GM21381 (cell line): ENCODE data around the gene FAF1.
A peak's percentile ranks its signal among the peaks of the same experiment; 100 is the strongest.
"Not testable (repeated sequence)": the region's sequence is repeated elsewhere in the genome, so short reads cannot be mapped to it uniquely, and the experiment has no call there.

Source experiments
- ATAC-seq: cut with Tn5 transposase; IDR thresholded peaks from one replicate; pipeline ENCODE4 v1.9.1; 2021; ENCODE audit warnings: mild to moderate bottlenecking, moderate library complexity; ENCODE audit not compliant: unreplicated experiment

The FAF1 gene

DNA sequence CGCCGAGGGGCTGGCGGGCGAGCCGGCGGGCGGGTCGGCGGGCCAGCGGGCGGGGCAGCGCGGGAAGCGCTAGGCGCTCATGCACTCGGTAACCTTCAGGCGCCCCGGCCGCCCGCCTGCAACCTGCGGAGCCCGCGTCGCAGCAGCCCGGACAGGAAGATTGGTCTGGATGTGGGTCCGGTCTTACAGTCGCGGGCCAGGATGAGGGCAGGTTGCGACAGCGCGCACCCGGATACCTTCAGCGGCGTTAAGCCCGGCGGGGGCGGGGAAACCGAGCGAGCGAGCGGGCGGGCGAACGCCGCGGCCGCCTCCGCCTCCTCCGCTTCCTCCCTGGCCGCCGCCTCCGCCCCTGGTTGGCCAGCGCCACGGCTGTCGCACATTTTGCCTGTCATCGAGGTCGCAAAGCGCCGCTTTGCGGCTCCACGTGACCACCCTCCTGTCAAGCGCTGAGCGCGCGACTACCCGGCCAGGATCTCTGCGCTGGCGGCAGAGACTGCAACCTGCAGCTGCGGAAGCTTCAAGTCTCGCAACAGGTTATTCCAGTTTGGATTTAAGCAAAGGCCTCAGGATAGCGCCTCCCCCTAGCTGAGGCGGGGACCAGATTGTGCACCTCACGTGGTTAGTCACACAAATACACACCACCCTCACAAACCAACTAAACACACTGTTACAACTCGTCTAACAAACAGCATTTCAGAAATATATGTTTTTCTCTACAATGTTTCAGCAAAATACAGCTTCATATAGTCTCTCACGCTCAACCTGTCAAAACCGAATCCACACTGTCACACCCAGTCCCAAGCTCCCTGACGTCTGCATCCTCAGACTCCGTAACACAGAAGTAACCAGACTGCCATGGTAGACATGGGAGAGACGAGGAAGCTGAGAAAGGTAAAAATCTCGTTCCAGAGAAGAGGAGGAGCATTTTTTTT is at the start of gene FAF1:
FAF1 (minus strand) TSS at position 355 of the 932 bp plus-strand sequence. CDS start 456 bp downstream, outside the sequence.
- ATAC-seq, result peak; percentile 89

DNA sequence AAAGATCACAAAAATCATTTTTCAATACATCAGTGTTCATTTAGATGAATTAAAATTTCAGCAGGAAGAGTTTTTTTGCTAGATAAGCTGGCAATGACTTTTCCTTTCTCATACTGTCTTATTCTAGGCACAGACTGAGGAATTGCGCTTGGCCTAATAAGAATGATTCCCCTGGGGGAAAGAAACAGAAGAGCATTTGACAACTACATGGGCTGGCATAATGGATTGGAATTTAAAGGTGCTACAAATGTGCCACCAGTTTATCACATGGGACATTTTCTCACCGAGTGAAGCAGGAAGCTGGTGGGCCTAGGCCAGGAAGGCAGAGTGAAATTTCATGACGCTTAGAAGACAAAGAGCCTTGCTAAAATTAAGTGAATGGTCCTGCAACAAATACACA is 49.3 kb upstream of the FAF1 start:
- no peak for ATAC-seq

DNA sequence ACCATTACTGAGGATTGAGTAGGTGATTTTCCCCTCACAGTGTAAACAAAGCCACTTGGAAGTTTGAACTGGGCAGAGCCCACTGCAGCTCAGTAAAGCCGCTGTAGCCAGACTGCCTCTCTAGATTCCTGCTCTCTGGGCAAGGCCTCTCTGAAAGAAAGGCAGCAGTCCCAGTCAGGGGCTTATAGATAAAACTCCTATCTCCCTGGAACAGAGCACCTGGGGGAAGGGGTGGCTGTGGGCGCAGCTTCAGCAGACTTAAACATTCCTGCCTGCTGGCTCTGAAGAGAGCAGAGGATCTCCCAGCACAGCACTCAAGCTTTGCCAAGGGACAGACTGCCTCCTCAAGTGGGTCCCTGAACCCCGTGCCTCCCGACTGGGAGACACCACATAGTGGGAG is 45.5 kb upstream of the FAF1 start:
- ATAC-seq, result not testable (repeated sequence)

DNA sequence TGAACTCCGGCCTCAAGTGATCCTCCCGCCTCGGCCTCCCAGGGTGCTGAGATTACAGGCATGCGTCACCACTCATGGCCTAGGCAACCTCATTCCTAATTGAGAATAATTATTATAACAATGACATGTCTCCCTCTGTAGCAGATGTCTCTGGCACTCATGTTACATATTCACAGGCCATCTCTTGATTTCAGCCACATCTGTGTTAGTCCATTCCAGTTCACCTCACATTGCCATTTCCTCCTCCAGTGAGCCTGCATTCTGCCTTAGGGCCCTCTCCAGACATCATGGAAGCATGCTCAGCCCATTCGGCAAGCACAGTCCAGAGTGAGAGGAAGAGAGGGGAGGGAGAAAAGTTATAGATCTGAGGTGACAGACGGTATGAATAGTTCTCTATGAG is 42.4 kb upstream of the FAF1 start:
- ATAC-seq, result no peak

DNA sequence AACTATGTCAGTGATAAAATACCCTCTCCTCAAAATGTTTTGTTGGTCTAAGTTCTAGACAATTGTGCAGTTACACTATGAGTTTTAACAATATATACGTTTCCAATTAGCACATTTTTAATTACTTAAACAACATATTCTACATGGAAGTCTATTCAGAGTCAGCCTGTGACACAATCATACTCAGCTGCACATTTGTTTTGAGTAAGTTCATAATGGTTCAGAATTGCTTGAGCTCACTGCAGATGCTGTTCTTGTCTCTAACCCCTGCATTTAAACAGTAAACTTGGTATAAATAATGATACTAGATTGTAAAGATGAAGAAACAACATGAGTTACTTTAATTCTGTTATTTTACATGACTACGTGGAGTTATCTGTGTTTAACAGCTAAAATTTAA is 40.6 kb upstream of the FAF1 start:
- peak; percentile 24 for ATAC-seq

DNA sequence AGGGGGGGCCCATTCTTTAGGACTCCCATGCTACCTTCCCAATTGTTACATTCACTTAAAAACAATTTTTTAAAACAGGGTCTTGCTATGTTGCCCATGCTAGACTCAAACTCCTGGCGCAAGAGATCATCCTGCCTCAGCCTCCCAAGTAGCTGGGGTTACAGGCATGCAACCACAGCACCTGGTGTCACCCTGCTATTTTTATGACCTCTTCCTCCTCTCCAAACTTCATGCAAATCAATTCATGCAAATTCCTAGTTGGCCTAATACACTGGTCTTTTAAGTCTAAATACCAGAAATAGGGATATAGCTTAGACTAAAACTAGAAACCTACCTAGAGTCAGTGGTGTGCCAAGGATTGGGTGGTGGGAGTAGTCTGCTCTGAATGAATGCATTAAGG is 40.1 kb upstream of the FAF1 start:
- peak; percentile 71 for ATAC-seq

DNA sequence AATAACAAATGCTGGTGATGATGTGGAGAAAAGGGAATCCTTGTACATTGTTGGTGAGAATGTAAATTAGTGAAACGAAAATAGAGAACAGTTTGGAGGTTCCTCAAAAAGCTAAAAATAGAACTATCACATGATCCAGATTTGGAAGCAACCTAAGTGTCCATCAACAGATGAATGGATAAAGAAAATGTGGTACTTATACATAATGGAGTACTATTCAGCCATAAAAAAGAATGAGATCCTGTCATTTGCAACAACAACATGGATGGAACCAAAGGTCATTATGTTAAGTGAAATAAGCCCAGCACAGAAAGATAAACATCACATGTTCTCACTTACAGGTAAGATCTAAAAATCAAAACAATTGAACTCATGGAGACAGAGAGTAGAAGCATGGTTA is 39.3 kb upstream of the FAF1 start:
- ATAC-seq, result not testable (repeated sequence)

DNA sequence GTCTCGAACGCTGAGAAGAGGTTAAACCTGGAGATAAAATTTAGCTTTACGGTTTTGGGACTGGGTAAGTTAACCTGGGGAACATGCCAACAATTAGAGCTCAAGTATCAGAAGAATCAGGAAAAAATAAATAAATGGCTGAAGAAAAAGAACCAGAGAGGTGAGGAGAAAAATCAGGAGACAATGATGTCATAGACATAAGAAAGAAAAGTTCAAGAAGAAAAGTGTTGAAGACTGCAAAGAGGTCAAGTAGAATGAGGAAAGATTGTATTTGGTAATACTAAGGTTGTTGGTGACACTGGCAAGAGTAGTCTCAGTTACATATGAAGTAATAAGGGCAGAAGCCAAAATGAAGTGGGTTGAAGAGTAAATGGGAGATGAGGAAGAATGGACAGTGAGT is 36.0 kb upstream of the FAF1 start:
- ATAC-seq, result no peak

DNA sequence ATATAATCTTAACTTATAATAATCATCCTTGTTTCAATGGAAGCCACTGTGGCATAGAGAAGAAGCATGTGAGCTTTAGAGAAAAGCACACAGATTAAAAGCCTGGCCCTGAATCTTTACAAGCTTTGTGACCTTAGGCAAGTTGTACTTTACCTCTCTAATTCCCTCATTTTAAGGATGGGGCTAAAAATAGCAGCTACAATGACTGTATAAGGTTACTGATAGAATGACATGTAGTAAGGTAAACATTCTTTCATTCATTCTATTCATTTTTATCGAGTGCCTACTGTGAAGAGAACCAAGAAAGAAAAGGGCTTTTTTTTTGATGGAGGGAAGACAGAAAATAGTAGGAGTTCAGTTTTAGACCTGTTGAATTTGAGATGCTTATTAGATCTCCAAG is 35.6 kb upstream of the FAF1 start:
- no peak for ATAC-seq

DNA sequence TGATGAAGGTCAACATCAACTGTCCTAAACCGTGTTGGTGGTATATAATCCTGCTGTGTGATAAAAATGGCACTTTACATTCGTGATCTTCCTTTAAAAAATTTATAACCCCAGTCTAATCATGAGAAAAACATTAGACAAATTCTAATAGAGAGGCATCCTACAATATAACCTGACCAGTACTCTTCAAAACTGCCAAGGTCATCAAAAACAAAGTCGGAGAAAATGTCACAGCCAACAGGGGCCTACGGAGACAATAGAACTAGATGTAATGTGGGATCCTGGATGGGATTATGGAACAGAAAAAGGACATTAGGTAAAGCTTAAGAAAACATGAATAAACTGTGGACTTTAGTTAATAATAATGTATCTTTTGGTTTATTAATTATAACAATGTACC is 34.9 kb upstream of the FAF1 start:
- no peak for ATAC-seq

DNA sequence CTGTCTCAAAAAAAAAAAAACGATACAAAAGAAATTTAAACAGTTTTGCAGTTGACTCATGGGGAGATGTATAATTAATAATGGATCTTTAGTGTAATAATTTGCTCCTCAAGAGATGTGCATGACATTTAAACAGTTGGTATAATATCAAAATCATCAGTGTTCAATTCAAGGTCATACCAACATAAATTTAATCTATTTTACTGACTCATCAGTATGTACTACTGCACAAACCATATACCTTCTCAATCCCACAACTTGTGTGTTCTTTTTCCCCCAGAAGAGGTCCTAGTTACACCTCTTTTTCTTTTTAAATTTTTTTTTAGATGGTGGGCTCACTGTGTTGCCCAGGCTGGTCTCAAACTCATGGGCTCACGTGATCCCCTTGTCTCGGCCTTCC is 33.6 kb upstream of the FAF1 start:
- ATAC-seq, result no peak

DNA sequence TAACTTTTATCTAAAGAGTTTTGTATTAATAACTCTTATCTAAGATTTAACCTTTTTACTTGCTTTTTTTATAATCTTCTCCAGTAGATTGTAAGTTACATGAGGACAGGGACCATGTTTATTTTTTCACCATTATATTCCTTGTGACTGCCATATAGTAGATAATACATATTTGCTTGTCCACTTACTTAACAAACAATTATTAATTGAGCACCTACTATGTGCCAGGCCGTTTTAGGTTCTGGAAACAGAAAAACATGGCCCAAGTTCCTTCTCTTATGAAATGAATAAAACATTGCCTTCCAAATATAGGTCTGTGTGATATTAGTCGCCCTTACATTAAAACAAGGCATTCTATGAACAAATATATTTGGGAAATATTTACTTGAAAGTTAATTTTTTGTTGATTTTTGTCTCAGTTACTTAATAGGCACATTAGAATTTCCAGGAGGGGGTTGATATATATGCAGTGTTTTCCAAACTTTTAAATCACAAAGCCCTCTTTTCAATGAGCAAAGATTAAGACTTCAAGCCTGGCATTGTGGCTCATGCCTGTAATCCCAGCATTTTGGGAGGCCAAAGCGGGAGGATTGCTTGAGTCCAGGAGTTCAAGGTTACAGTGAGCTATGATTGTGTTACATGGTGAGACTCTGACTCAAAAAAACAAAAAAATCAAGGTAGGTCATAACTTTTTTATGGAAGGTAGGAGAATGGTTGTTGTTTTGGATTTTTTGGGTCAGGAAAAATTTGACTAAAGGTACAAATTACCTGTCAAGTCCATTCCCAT is 32.7 kb upstream of the FAF1 start:
- ATAC-seq, result no peak

DNA sequence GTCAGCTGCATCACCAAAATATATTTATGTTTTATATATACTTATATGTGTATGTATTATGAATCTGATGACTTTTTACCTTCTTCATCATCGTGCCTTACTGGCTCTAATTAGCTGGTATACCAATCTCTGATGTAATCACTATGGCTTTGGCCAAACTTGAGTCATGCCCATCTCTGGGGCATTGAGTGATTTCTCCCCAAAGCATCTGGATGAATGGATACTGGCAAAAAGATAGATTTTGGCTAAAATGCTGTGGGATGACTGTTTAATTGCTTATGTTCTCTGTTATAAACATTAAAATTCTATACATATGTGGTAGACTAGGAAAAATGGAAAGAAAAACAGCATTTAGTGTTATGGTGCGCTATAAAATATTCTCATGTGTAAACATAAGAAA is 29.6 kb upstream of the FAF1 start:
- no peak for ATAC-seq

DNA sequence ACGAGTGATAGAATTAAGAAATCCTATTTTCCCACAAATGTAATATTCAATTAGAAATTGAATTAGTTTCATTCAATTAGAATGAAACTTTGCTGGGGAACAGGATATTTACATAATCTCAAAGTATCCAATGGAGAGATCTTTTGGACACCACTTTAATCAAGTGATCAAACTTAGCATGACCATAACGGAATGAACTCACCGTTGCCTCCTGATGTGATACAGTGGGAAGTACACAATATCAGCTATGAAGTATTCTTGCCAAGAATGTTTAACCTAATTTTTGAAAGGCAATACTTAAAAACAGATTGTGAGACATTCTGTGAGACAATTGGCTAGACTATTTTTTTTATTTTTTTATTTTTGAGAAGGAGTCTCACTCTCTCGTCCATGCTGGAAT is 26.6 kb upstream of the FAF1 start:
- no peak for ATAC-seq

DNA sequence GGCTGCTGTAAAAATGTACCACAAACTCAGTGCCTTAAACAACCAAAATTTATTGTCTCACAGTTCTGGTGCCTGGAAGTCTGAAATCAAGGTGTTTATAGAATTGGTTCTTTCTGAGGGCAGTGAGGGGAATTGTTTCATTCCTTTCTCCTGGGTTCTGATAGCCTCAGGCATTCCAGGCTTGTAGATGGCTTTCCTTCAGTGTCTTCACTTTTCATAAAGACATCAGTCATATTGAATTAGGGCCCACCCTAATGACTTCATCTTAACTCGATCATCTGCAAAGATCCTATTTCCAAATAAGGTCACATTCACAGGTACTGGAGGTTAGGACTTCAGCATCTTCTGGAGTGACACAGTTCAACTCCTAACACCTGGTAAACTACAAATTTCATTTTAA is 25.0 kb upstream of the FAF1 start:
- ATAC-seq, result no peak

DNA sequence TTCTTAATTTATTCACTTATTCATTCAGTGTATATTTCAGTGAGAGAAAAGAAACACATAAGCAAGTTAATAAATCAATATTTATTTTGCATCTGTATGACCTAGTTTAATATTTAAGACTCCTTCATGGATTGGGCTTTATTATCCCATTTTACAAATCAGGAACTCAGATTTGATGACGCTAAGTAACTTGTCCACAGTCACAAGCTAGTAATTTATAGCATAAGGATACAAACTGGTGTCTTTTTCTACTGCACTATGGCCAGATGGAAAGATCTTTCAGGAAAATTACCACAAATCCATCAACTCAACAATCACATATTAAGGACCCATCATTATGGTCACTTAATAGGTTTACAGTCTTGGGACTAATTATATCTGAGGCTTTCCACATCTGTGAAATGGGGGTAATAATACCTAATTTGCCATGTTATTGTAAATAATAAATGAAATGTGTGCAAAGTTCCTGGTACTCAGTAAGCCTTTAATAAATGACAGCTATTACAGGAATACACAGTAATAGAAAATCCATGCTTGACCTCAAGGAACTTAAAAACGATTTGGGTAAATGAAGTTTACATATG is 23.2 kb upstream of the FAF1 start:
- ATAC-seq, result no peak

DNA sequence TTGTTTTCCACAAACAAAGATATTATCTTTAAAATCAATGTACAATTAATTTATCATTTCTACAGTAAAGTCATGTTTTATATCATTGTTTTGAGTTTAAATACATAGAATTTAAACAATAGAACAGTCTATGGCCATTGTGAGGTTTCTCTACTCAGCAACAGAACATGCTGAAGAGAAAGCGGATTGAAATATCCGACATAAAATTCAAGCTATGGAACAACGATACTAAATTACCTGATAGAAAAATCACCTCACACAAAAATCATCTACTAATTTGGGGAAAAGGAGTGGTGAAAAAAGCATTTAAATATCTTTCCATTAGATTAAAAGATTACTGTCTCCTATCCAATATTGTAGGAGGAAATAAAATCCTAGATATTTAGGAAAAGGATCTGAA is 22.5 kb upstream of the FAF1 start:
- ATAC-seq, result no peak

DNA sequence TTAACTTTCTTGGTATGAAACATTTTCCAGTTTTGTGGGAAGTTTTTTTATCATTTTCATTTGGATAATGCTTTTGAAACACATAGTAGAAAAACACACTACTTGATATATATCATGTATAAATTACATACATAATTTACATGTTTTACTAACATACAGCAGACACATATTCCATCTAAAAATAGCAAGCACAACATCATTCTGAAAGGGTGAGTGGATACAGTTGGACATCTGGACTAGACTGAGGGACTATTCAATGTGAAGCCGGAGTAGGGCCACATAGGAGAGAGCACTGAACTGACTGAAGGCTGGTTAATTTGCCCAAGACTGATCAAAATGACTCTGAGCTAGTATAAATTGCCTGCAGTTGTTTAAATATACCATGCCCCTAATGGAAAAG is 21.7 kb upstream of the FAF1 start:
- ATAC-seq, result no peak

DNA sequence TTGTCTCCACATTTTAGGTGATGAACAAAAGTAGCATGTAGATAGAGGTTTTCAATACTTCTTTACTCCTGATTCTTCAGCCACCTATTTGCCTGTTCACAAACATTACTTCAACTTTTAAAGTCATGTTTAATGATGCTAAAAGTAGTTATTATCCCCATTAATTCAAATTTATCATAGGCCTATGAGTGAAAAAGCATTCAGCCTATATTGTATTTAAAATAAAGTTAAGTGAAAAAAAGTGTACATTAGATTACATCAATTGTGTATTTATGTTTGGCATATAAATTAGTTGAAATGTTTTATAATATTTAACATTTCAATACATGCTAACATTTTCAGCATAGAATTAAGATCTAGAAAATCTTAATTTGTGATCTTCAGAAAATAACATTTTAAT is 20.4 kb upstream of the FAF1 start:
- ATAC-seq, result no peak

DNA sequence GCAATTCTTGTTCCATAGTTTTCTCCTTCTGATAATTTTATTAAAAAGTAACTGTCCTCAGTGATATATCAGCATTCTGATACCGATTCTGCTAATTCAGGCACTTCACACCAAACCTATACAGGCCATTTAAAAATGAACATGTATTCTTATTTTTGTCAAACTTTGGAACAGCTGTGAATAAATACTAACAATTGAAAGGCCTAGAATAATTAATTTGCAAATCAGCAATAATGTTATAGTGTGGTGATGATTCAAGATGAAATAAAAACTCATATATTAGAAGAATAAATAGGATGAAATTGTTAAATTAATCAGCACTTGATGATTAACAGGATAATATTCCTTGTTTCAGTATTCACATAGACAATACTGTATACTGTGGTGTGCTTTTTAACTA is 19.9 kb upstream of the FAF1 start:
- no peak for ATAC-seq

DNA sequence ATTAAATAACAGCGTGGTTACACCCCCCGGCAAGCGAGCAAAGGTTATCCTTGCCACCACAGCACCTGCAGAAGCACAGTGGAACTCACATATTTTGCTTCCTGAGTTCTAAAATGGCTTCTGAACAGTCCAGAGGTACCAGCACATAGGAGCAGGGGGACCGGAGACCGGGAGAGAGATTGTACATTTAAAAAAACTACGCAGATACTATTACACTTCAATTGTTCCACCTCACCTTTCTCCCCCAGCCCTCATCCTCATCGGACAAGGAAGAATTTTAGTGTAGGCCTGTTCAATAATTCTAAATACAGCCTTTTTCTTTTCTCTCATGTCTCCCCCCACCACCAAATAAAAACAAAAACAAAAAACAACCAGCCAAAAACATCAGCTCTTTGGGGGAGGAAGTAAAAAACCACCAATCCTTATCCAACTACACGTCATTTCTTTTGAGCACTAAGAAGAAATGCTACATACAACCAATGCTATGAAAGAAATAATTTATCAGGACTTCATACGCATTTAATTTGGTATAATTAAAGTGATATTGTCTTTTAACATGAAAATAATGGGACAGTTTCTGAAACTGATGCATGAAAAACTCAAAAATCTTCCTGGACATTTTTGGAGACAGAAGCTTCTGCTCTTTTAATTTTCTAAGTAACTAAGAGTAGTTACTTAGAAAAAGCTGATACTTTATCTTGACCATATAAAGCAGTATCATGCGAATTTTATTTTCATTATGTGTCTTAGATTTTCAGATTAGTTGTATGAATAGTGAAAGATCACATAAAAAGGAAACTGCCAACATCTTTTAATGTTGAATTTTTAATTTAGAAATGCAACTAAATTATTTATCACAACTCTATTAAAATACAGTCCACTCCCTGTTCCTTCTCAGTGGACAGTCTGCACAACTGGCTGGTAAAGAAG is 19.1 kb upstream of the FAF1 start:
- ATAC-seq, result no peak
